Occipital lobe (tissue), 2 donors: Measurements from ENCODE around the gene PFKFB2. TPM values are rescaled to one million over a fixed set of nuclear protein-coding genes. Genes with fewer than 3 reads are reported as not detected.
A peak's percentile ranks its signal among the peaks of the same experiment; 100 is the strongest.

Source experiments
- DNase-seq: peaks from one replicate; lab custom pipeline; 2025; lab: John Stamatoyannopoulos, UW
- total RNA-seq: library from RNA; depleted of rRNA; stranded (reverse); fragments of >200 nt; gene quantifications from one replicate; pipeline ENCODE4 v1.2.3, GENCODE V29; 2014

The PFKFB2 gene
- total RNA-seq: 13.6 TPM

- peak; percentile 97 for DNase-seq
These were observed at the start of gene PFKFB2 for GRCh38 chr1:207052911-207053769. Gene PFKFB2 (plus strand): TSS chr1:207053275. CDS start chr1:207054718, 1,443 bp downstream.

- no peak for DNase-seq
These were observed 47.9 kb upstream of the PFKFB2 start for GRCh38 chr1:207004931-207005830.

- DNase-seq: no peak
These were observed 47.0 kb upstream of the PFKFB2 start for GRCh38 chr1:207006083-207006482.

- no peak for DNase-seq
These were observed 46.2 kb upstream of the PFKFB2 start for GRCh38 chr1:207006914-207007313.

- no peak for DNase-seq
These were observed 45.6 kb upstream of the PFKFB2 start for GRCh38 chr1:207007352-207008033.

- no peak for DNase-seq
These were observed 43.8 kb upstream of the PFKFB2 start for GRCh38 chr1:207009182-207009850.

GRCh38 chr1:207009945-207010344, 43.1 kb upstream of the PFKFB2 start:
- DNase-seq: no peak

- DNase-seq: no peak
These were observed 42.3 kb upstream of the PFKFB2 start for GRCh38 chr1:207010726-207011125.

- DNase-seq: no peak
These were observed 39.6 kb upstream of the PFKFB2 start for GRCh38 chr1:207013321-207014085.

GRCh38 chr1:207014728-207015127, 38.3 kb upstream of the PFKFB2 start:
- DNase-seq: no peak

- DNase-seq: no peak
These were observed 37.3 kb upstream of the PFKFB2 start for GRCh38 chr1:207015791-207016190.

- no peak for DNase-seq
These were observed 35.2 kb upstream of the PFKFB2 start for GRCh38 chr1:207017615-207018559.

- no peak for DNase-seq
These were observed 34.4 kb upstream of the PFKFB2 start for GRCh38 chr1:207018707-207019106.

GRCh38 chr1:207019161-207019560, 33.9 kb upstream of the PFKFB2 start:
- DNase-seq: no peak

GRCh38 chr1:207019661-207020060, 33.4 kb upstream of the PFKFB2 start:
- DNase-seq: no peak

GRCh38 chr1:207020065-207020708, 32.9 kb upstream of the PFKFB2 start:
- DNase-seq: no peak

- no peak for DNase-seq
These were observed 32.4 kb upstream of the PFKFB2 start for GRCh38 chr1:207020709-207021107.

GRCh38 chr1:207021139-207021861, 31.8 kb upstream of the PFKFB2 start:
- DNase-seq: no peak
